HFFc6 (cell line): ENCODE measurements around the gene CDKN2AIP. TPM values are rescaled to one million over a fixed set of nuclear protein-coding genes. Genes with fewer than 3 reads are reported as not detected.
A peak's percentile ranks its signal among the peaks of the same experiment; 100 is the strongest.

Experiments
- DNase-seq: peaks from one replicate; pipeline ENCODE4 v3.0.0-alpha.2; 2018
- H3K27ac Mint-ChIP-seq: 2 replicates; pipeline ENCODE4 v1.8.0; 2020; ENCODE audit warnings: mild to moderate bottlenecking, mixed read lengths
- H3K27me3 Mint-ChIP-seq: 2 replicates; pipeline ENCODE4 v1.8.0; 2021; ENCODE audit warnings: mild to moderate bottlenecking, moderate library complexity, mixed read lengths; ENCODE audit not compliant: insufficient read depth
- H3K36me3 Mint-ChIP-seq: 2 replicates; pipeline ENCODE4 v1.8.0; 2021; ENCODE audit warnings: low read depth, mixed read lengths
- H3K4me1 Mint-ChIP-seq: 2 replicates; pipeline ENCODE4 v1.8.0; 2020; ENCODE audit warnings: low read depth, mixed read lengths
- H3K4me3 Mint-ChIP-seq: 2 replicates; pipeline ENCODE4 v1.8.0; 2020; ENCODE audit warnings: mild to moderate bottlenecking, moderate library complexity, mixed read lengths
- H3K9me3 Mint-ChIP-seq: 2 replicates; pipeline ENCODE4 v1.8.0; 2020; ENCODE audit warnings: mild to moderate bottlenecking, mixed read lengths
- total RNA-seq, 6 experiments: library from RNA; stranded (reverse); fragmentation: NEBNext Ultra II Directional; extraction: Animal tissue kit (Norgen Biotek cat#: 25700); gene quantifications; 2 replicates in 1 of 6; 3 replicates in 5 of 6; pipeline ENCODE4 v1.2.3, GENCODE V29; 2021
- TF ChIP-seq, protein P1 (sequence below): fragments of 200-600 bp; sonication (generic); IDR thresholded peaks from 2 replicates; pipeline ENCODE4 v1.5.0; 2021; ENCODE audit warnings: antibody characterized with exemption, mild to moderate bottlenecking

Gene CDKN2AIP
- total RNA-seq, 6 experiments from 2014 or later: 11.7 to 15.1 (median 13.6) TPM

DNA sequence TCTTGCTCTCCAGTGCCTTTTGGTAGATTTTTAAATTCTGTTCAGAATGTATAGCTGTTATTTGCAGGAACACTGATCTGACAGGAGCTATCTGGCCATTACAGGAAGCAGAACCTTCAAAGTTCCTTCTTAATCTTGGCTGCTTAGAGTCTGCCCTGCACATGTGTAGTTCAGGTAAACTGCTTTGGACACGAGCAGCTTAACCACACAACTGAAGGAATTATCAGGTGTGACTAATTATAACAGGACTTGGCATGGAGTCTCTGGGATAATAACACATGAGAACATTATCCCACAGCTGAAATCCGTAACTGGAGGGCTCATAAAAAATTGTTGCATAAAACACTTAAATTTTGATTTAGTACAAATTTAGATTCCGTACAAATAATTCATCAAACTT, 48.8 kb downstream of the CDKN2AIP start:
- Mint-ChIP-seq H3K4me3 (peak overlapping the region; percentile 55), H3K4me1 (peaks cover 47% of the 10 kb centered on the region), H3K9me3 (peaks cover 13% of the 10 kb centered on the region), H3K27ac (peak overlapping the region; percentile 80), H3K36me3 (peaks cover 34% of the 10 kb centered on the region), H3K27me3 (no peaks in the 10 kb centered on the region)
- no peak for DNase-seq
- TF ChIP-seq, protein P1, sequence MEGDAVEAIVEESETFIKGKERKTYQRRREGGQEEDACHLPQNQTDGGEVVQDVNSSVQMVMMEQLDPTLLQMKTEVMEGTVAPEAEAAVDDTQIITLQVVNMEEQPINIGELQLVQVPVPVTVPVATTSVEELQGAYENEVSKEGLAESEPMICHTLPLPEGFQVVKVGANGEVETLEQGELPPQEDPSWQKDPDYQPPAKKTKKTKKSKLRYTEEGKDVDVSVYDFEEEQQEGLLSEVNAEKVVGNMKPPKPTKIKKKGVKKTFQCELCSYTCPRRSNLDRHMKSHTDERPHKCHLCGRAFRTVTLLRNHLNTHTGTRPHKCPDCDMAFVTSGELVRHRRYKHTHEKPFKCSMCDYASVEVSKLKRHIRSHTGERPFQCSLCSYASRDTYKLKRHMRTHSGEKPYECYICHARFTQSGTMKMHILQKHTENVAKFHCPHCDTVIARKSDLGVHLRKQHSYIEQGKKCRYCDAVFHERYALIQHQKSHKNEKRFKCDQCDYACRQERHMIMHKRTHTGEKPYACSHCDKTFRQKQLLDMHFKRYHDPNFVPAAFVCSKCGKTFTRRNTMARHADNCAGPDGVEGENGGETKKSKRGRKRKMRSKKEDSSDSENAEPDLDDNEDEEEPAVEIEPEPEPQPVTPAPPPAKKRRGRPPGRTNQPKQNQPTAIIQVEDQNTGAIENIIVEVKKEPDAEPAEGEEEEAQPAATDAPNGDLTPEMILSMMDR: no peak

DNA sequence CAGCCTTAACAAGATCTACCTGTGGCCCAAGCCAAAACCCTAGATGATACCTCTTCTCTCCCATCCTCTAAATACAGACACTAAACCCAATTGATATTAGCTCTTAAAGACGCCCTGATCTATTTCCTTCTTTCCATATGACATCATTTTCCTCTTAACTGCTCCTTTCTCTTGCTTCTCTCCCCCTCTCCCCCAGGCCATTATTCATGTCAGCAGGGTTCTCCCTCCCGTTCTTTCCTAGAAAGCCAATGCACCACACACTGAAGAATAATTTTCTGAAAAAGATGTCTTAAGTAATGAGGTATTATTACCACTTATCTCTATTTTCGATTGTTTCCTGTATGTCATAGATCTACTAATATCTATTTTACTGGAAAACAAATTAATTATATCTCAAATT, 50.7 kb downstream of the CDKN2AIP start:
- no peak overlapping the region; the same call in 1 of the 2 replicates for H3K4me3 Mint-ChIP-seq
- no peaks in the 10 kb centered on the region for H3K27me3 Mint-ChIP-seq
- H3K9me3 Mint-ChIP-seq: peaks cover 13% of the 10 kb centered on the region
- TF ChIP-seq, protein P1: no peak
- H3K27ac Mint-ChIP-seq: peak overlapping the region; percentile 73
- DNase-seq: no peak
- H3K36me3 Mint-ChIP-seq: peaks cover 34% of the 10 kb centered on the region
- H3K4me1 Mint-ChIP-seq: peaks cover 53% of the 10 kb centered on the region

Other genes starting within 250 kb of the CDKN2AIP start
- not detected for gene CLDN22, start 124.4 kb upstream of the CDKN2AIP start, total RNA-seq
- gene CLDN24, start 122.2 kb upstream of the CDKN2AIP start, total RNA-seq: not detected
- gene ING2, start 60.4 kb downstream of the CDKN2AIP start, total RNA-seq: 10 to 100 TPM; 11.0 to 15.8 (median 14.7) TPM
- 10 to 100 TPM; 26.3 to 30.9 (median 28.9) TPM for gene RWDD4, start 214.5 kb downstream of the CDKN2AIP start, total RNA-seq
- 10 to 100 TPM; 24.8 to 29.5 (median 26.1) TPM for gene TRAPPC11, start 214.7 kb downstream of the CDKN2AIP start, total RNA-seq